ENCODE data around the gene GRK3. TPM values are rescaled to one million over a fixed set of nuclear protein-coding genes. Genes with fewer than 3 reads are reported as not detected.

Gene GRK3
- total RNA-seq, 1 donor from 2014 or later = 74.9 TPM

GRCh38 chr22:25709758-25710157 lies 145.3 kb downstream of the GRK3 start:
- Histone ChIP-seq H3K27me3 (no peaks in the 10 kb centered on the region), H3K9me3 (no peaks in the 10 kb centered on the region), H3K27ac (no peak overlapping the region), H3K4me1 (no peaks in the 10 kb centered on the region), H3K4me3 (no peak overlapping the region), H3K36me3 (no peaks in the 10 kb centered on the region)
- intact Hi-C loops (cut with DNase I) = no loop called here
- TF ChIP-seq, protein P1, sequence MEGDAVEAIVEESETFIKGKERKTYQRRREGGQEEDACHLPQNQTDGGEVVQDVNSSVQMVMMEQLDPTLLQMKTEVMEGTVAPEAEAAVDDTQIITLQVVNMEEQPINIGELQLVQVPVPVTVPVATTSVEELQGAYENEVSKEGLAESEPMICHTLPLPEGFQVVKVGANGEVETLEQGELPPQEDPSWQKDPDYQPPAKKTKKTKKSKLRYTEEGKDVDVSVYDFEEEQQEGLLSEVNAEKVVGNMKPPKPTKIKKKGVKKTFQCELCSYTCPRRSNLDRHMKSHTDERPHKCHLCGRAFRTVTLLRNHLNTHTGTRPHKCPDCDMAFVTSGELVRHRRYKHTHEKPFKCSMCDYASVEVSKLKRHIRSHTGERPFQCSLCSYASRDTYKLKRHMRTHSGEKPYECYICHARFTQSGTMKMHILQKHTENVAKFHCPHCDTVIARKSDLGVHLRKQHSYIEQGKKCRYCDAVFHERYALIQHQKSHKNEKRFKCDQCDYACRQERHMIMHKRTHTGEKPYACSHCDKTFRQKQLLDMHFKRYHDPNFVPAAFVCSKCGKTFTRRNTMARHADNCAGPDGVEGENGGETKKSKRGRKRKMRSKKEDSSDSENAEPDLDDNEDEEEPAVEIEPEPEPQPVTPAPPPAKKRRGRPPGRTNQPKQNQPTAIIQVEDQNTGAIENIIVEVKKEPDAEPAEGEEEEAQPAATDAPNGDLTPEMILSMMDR (IDR thresholded peaks at IDR 0.05) = no peak
- DNase-seq (ENCODE audit: low spot score in 2 of 2) = no peak

DNA sequence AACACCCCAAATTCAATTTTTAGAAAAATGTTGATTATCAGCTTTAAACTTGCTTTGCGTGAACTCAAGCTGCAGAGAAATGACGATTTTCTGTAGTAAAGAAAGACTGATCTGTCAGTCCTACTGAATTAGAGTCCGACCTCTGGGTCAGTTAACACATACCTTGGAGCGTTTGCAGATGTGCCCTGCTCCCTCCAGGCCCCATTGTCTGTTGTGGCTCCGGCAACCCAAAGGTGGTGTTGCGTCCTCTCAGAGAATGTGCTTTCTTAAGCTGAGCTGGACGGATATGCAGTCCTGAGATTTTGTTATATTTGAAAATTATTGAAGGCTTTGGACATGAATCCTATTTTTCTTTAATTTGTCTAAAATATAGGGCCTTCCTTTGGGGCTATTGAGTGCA lies 146.0 kb downstream of the GRK3 start:
- H3K4me1 ChIP-seq = no peaks in the 10 kb centered on the region
- TF ChIP-seq, protein P1 (IDR thresholded peaks at IDR 0.05) = no peak
- H3K4me3 ChIP-seq = no peak overlapping the region
- H3K36me3 ChIP-seq = no peaks in the 10 kb centered on the region
- intact Hi-C loops (cut with DNase I) = no loop called here
- H3K27me3 ChIP-seq = no peaks in the 10 kb centered on the region
- DNase-seq (ENCODE audit: low spot score in 2 of 2) = no peak
- H3K9me3 ChIP-seq = no peaks in the 10 kb centered on the region
- H3K27ac ChIP-seq = no peak overlapping the region

- H3K9me3 ChIP-seq = no peaks in the 10 kb centered on the region
- intact Hi-C loops (cut with DNase I) = no loop called here
- H3K27me3 ChIP-seq = no peaks in the 10 kb centered on the region
- H3K4me1 ChIP-seq = no peaks in the 10 kb centered on the region
- H3K4me3 ChIP-seq = no peak overlapping the region
- H3K36me3 ChIP-seq = no peaks in the 10 kb centered on the region
- no peak for DNase-seq (ENCODE audit: low spot score in 2 of 2)
- TF ChIP-seq, protein P1 (IDR thresholded peaks at IDR 0.05) = no peak
- no peak overlapping the region for H3K27ac ChIP-seq
Measured at GRCh38 chr22:25711491-25711890, 147.0 kb downstream of the GRK3 start.

GRCh38 chr22:25712661-25713400 lies 148.4 kb downstream of the GRK3 start:
- H3K27me3 ChIP-seq = no peaks in the 10 kb centered on the region
- no peak overlapping the region for H3K4me3 ChIP-seq
- H3K9me3 ChIP-seq = no peaks in the 10 kb centered on the region
- no peaks in the 10 kb centered on the region for H3K36me3 ChIP-seq
- no peaks in the 10 kb centered on the region for H3K4me1 ChIP-seq
- intact Hi-C loops (cut with DNase I) = no loop called here
- no peak overlapping the region for H3K27ac ChIP-seq
- no peak for DNase-seq (ENCODE audit: low spot score in 2 of 2)
- TF ChIP-seq, protein P1 (IDR thresholded peaks at IDR 0.05) = no peak

- Histone ChIP-seq H3K4me3 (no peak overlapping the region), H3K36me3 (no peaks in the 10 kb centered on the region), H3K27me3 (no peaks in the 10 kb centered on the region), H3K4me1 (peaks cover 0 to 3% of the 10 kb centered on the region in 2 donors), H3K9me3 (no peaks in the 10 kb centered on the region), H3K27ac (no peak overlapping the region)
- intact Hi-C loops (cut with DNase I) = no loop called here
- TF ChIP-seq, protein P1 (IDR thresholded peaks at IDR 0.05) = no peak
- no peak for DNase-seq (ENCODE audit: low spot score in 2 of 2)
Measured at GRCh38 chr22:25714070-25714469, 149.6 kb downstream of the GRK3 start.

Measured in ascending aorta (tissue), 2 donors.